Panc1 (cell line): ENCODE measurements around the gene FAM107B. TPM values are rescaled to one million over a fixed set of nuclear protein-coding genes. Genes with fewer than 3 reads are reported as not detected.
"Not testable (repeated sequence)": the region's sequence is repeated elsewhere in the genome, so short reads cannot be mapped to it uniquely, and the experiment has no call there.

Experiments used
- ATAC-seq: fragments of 200-7000 bp; cut with Tn5 transposase; 2 replicates; pipeline ENCODE4 v1.9.1; 2020; ENCODE audit warnings: mild to moderate bottlenecking, moderate library complexity
- BruUV-seq: library from RNA; stranded (reverse); fragments of 400-500 nt; replicated peaks from 2 replicates; lab custom pipeline; 2021; lab: Mats Ljungman, UMichigan
- CTCF ChIA-PET: fragments of 300-600 bp; sonication (Branson Sonifier 250); formaldehyde crosslinking; loops from one replicate; lab custom pipeline; 2022; ENCODE audit warnings: antibody characterized with exemption; lab: Charles Lee
- POLR2A ChIA-PET: fragments of 300-600 bp; sonication (Branson Sonifier 250); formaldehyde crosslinking; loops from one replicate; lab custom pipeline; 2022; ENCODE audit warnings: antibody characterized with exemption; lab: Charles Lee
- DNase-seq: peaks from one replicate; pipeline ENCODE4 v3.0.0-alpha.2; 2010; ENCODE audit warnings: low read depth, low spot score
- H3K27ac ChIP-seq: 2 replicates; pipeline ENCODE4 v1.5.1; 2011; ENCODE audit warnings: mild to moderate bottlenecking, low read length, inconsistent platforms
- H3K27me3 ChIP-seq: fragments of 200-500 bp; sonication (Bioruptor generic); 2 replicates; pipeline ENCODE4 v1.6.0; 2014; ENCODE audit warnings: low read length, inconsistent platforms; ENCODE audit not compliant: control insufficient read depth, insufficient read depth
- H3K36me3 ChIP-seq: fragments of 200-500 bp; sonication (Bioruptor generic); 2 replicates; pipeline ENCODE4 v1.5.1; 2014; ENCODE audit warnings: inconsistent platforms, mild to moderate bottlenecking, low read length, moderate library complexity; ENCODE audit not compliant: control insufficient read depth, insufficient read depth
- H3K4me1 ChIP-seq: 2 replicates; pipeline ENCODE4 v1.5.1; 2011; ENCODE audit warnings: inconsistent platforms, mild to moderate bottlenecking, low read length, moderate library complexity; ENCODE audit not compliant: control insufficient read depth, insufficient read depth
- H3K4me3 ChIP-seq, 2 experiments: 2 replicates each; pipeline ENCODE4 v1.5.1; 2011 to 2012; ENCODE audit warnings: low read depth in 2 of 2, low read length in 2 of 2, mild to moderate bottlenecking in 2 of 2, inconsistent platforms in 1 of 2, moderate library complexity in 1 of 2
- H3K9me3 ChIP-seq: fragments of 200-500 bp; sonication (Bioruptor generic); 2 replicates; pipeline ENCODE4 v1.5.1; 2014; ENCODE audit warnings: low read depth, mild to moderate bottlenecking, inconsistent platforms, low read length, moderate library complexity; ENCODE audit not compliant: control insufficient read depth, insufficient read depth
- CTCF ChIP-seq: fragments of 450-650 bp; IDR thresholded peaks from 2 replicates; pipeline ENCODE4 v1.5.1; 2017; ENCODE audit warnings: mild to moderate bottlenecking
- POLR2AphosphoS5 ChIP-seq: IDR thresholded peaks from 2 replicates; pipeline ENCODE4 v1.6.1; 2012; ENCODE audit warnings: mild to moderate bottlenecking, low read depth, low read length, moderate library complexity
- REST ChIP-seq, 2 experiments: IDR thresholded peaks; 2 replicates each; pipeline ENCODE4 v1.6.1; 2011 to 2012; ENCODE audit warnings: low read depth in 2 of 2, control low read depth in 1 of 2, low read length in 1 of 2, mild to moderate bottlenecking in 1 of 2, moderate library complexity in 1 of 2; ENCODE audit not compliant: insufficient read depth in 1 of 2
- SIN3A ChIP-seq: IDR thresholded peaks from 2 replicates; pipeline ENCODE4 v1.6.1; 2012; ENCODE audit warnings: low read depth, mild to moderate bottlenecking, low read length, moderate library complexity, borderline replicate concordance; ENCODE audit not compliant: insufficient read depth
- TCF7L2 ChIP-seq: IDR thresholded peaks from 2 replicates; pipeline ENCODE4 v1.6.1; 2011; ENCODE audit warnings: mild to moderate bottlenecking, low read depth, low read length, inconsistent platforms
- in situ Hi-C: cut with HindIII; loops from 2 replicates; pipeline ENCODE4 v1.10.0; 2016; ENCODE audit warnings: low sequenced_read_pairs, low pct_unique_long_range_greater_than_20kb
- intact Hi-C: fragments of 100-400 bp; cut with micrococcal nuclease; formaldehyde crosslinking; loops from one replicate; pipeline ENCODE4 v1.10.0; 2022; ENCODE audit not compliant: unreplicated experiment
- total RNA-seq: library from RNA; stranded (reverse); gene quantifications from one replicate; pipeline ENCODE4 v1.2.1, GENCODE V29; 2021; ENCODE audit not compliant: unreplicated experiment

FAM107B gene
- total RNA-seq, 1 experiment from 2014 or later, result 13.4 TPM

- no TSS peak for BruUV-seq
- intact Hi-C loops, result no loop called here
- ATAC-seq (no peak), DNase-seq (no peak)
- H3K4me3 ChIP-seq, result no peak overlapping the region
- POLR2A ChIA-PET, result no interaction called here
- H3K9me3 ChIP-seq, result no peaks in the 10 kb centered on the region
- no peak overlapping the region for H3K27ac ChIP-seq
- no peaks in the 10 kb centered on the region for H3K27me3 ChIP-seq
- TF ChIP-seq REST (IDR thresholded peaks at IDR 0.05; ENCODE audit: insufficient read depth in 1 of 2, low read depth in 2 of 2, low read length in 1 of 2) (no peak), SIN3A (no peak), POLR2AphosphoS5 (no peak), CTCF (no peak), TCF7L2 (no peak)
- no peaks in the 10 kb centered on the region for H3K36me3 ChIP-seq
- in situ Hi-C loops, result no loop called here
- H3K4me1 ChIP-seq, result no peaks in the 10 kb centered on the region
- CTCF ChIA-PET, result no interaction called here
Measured at GRCh38 chr10:14688606-14689005, 86.1 kb downstream of the FAM107B start.

- CTCF ChIA-PET, H3K4me1 ChIP-seq, H3K4me3 ChIP-seq, ATAC-seq, DNase-seq, H3K9me3 ChIP-seq, BruUV-seq, H3K27me3 ChIP-seq, intact Hi-C loops, H3K36me3 ChIP-seq, H3K27ac ChIP-seq, in situ Hi-C loops: not testable (repeated sequence)
- POLR2A ChIA-PET, result interaction anchor here (0.6 kb wide), 1 partner anchor 484 kb away, joined by 8 read pairs; no protein-coding TSS in a partner anchor
Measured at GRCh38 chr10:14688189-14688588, 86.5 kb downstream of the FAM107B start.

GRCh38 chr10:14687340-14687739 is 87.4 kb downstream of the FAM107B start:
- H3K9me3 ChIP-seq, result no peaks in the 10 kb centered on the region
- H3K36me3 ChIP-seq, result no peaks in the 10 kb centered on the region
- CTCF ChIA-PET, result no interaction called here
- no peak overlapping the region for H3K27ac ChIP-seq
- TF ChIP-seq SIN3A, result no peak
- TF ChIP-seq POLR2AphosphoS5, result no peak
- no peaks in the 10 kb centered on the region for H3K27me3 ChIP-seq
- intact Hi-C loops (no loop called here), in situ Hi-C loops (no loop called here)
- ATAC-seq (no peak), DNase-seq (no peak)
- no TSS peak for BruUV-seq
- H3K4me3 ChIP-seq, result no peak overlapping the region
- POLR2A ChIA-PET, result no interaction called here
- H3K4me1 ChIP-seq, result no peaks in the 10 kb centered on the region
